MCF 10A (cell line): ENCODE measurements around the gene LHX6. TPM values are rescaled to one million over a fixed set of nuclear protein-coding genes. Genes with fewer than 3 reads are reported as not detected.

Experiments used
- BruUV-seq: library from RNA; stranded (reverse); fragments of 400-500 nt; replicated peaks from 2 replicates; lab custom pipeline; 2021; lab: Mats Ljungman, UMichigan
- CTCF ChIA-PET: fragments of 300-600 bp; sonication (Branson Sonifier 250); formaldehyde crosslinking; extraction: SDS; loops from one replicate; lab custom pipeline; 2021; ENCODE audit warnings: antibody characterized with exemption, inconsistent platforms; lab: Yijun Ruan, JAX
- POLR2A ChIA-PET: fragments of 300-600, 350-650 bp; sonication (Branson Sonifier 250); formaldehyde crosslinking; extraction: SDS; loops from one replicate; lab custom pipeline; 2020; ENCODE audit warnings: antibody characterized with exemption, inconsistent platforms; lab: Yijun Ruan, JAX
- DNase-seq: peaks from one replicate; pipeline ENCODE4 v3.0.0-alpha.2; 2018; ENCODE audit not compliant: unreplicated experiment
- H3K27ac Mint-ChIP-seq: one replicate; pipeline ENCODE4 v1.8.0; 2022; ENCODE audit warnings: mild to moderate bottlenecking, low read depth, mixed read lengths; ENCODE audit not compliant: unreplicated experiment
- H3K27me3 Mint-ChIP-seq: one replicate; pipeline ENCODE4 v1.8.0; 2022; ENCODE audit warnings: mixed read lengths; ENCODE audit not compliant: insufficient read depth, unreplicated experiment
- H3K36me3 Mint-ChIP-seq: one replicate; pipeline ENCODE4 v1.8.0; 2022; ENCODE audit warnings: mild to moderate bottlenecking, moderate library complexity, mixed read lengths; ENCODE audit not compliant: insufficient read depth, unreplicated experiment
- H3K4me1 Mint-ChIP-seq: one replicate; pipeline ENCODE4 v1.8.0; 2022; ENCODE audit warnings: mixed read lengths; ENCODE audit not compliant: insufficient read depth, unreplicated experiment
- H3K4me3 Mint-ChIP-seq: one replicate; pipeline ENCODE4 v1.8.0; 2022; ENCODE audit warnings: mild to moderate bottlenecking, moderate library complexity, mixed read lengths; ENCODE audit not compliant: unreplicated experiment
- H3K9me3 Mint-ChIP-seq: one replicate; pipeline ENCODE4 v1.8.0; 2022; ENCODE audit warnings: mixed read lengths; ENCODE audit not compliant: unreplicated experiment
- intact Hi-C: fragments of 100-400 bp; cut with micrococcal nuclease; formaldehyde crosslinking; loops from 2 replicates; pipeline ENCODE4 v1.14.1; 2022
- total RNA-seq: library from RNA; stranded (reverse); gene quantifications from 2 replicates; pipeline ENCODE4 v1.2.3, GENCODE V29; 2022
- TF ChIP-seq, protein P1 (sequence below): fragments of 200-600 bp; IDR thresholded peaks from one replicate; pipeline ENCODE4 v1.8.0; 2022; ENCODE audit warnings: antibody characterized with exemption, mild to moderate bottlenecking; ENCODE audit not compliant: unreplicated experiment

Gene LHX6
- total RNA-seq, 1 experiment from 2014 or later = 0.26 TPM

DNA sequence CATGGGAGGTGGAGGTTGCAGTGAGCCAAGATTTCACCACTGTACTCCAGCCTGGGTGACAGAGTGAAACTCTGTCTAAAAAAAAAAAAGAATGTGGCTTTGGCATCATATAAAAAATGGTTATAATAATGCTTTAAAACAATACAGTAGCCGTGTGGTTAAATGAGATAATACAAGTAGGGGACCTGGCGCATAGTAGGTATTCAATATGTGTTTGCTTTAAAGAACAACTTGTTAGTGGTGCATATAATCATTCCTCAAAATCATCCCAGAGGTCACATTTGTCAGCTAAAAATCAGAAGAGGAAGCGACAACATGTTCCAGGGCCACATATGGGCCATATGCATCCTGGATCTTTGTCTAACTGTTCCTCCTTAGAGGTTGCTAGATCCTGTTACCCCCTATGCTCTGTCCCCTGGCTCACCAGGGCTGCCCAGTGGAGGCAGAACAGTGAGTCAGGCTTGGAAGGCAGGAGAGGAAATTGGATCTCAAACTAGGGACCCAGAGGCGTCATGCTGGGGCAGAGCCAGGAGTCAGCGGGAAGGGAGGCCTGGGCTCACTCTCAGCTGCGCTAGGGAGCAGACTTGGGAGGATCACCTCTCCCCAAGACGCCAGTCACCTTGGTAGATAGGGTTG is 27.7 kb downstream of the LHX6 start:
- CTCF ChIA-PET = interaction anchor here (0.6 kb wide), 1 partner anchor 73 kb away, joined by 3 read pairs; no protein-coding TSS in a partner anchor
- Mint-ChIP-seq H3K27ac (no peak overlapping the region), H3K36me3 (no peaks in the 10 kb centered on the region), H3K4me3 (no peak overlapping the region), H3K4me1 (no peaks in the 10 kb centered on the region), H3K9me3 (no peaks in the 10 kb centered on the region), H3K27me3 (peaks cover 14% of the 10 kb centered on the region)
- BruUV-seq = no TSS peak
- peak; percentile 19 for DNase-seq
- POLR2A ChIA-PET = no interaction called here
- intact Hi-C loops = no loop called here
- TF ChIP-seq, protein P1, sequence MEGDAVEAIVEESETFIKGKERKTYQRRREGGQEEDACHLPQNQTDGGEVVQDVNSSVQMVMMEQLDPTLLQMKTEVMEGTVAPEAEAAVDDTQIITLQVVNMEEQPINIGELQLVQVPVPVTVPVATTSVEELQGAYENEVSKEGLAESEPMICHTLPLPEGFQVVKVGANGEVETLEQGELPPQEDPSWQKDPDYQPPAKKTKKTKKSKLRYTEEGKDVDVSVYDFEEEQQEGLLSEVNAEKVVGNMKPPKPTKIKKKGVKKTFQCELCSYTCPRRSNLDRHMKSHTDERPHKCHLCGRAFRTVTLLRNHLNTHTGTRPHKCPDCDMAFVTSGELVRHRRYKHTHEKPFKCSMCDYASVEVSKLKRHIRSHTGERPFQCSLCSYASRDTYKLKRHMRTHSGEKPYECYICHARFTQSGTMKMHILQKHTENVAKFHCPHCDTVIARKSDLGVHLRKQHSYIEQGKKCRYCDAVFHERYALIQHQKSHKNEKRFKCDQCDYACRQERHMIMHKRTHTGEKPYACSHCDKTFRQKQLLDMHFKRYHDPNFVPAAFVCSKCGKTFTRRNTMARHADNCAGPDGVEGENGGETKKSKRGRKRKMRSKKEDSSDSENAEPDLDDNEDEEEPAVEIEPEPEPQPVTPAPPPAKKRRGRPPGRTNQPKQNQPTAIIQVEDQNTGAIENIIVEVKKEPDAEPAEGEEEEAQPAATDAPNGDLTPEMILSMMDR = no peak

DNA sequence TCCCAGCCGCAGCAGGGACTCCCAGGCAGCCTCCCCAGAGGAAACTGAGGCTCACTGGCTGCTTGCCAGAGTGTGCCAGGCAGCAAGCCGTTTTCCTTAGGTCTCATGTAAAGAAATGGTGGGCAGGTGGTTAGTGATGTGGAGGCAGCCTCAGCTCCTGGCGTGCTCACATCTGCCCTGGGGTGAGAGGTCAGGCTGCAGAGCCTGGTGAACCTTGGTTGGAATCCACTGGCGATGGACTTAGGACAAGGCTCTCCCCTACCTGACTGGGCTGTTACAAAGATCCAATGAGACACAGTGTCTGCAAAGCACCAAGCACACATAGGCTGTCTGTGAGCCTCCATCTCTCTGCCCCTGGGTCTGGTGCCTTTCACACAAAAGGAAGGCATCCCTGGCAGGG is 30.9 kb downstream of the LHX6 start:
- intact Hi-C loops = no loop called here
- no peaks in the 10 kb centered on the region for H3K4me1 Mint-ChIP-seq
- no peak for DNase-seq
- TF ChIP-seq, protein P1 = no peak
- BruUV-seq = no TSS peak
- H3K4me3 Mint-ChIP-seq = no peak overlapping the region
- ChIA-PET POLR2A (no interaction called here), CTCF (interaction anchor here (0.5 kb wide), 1 partner anchor 161 kb away, joined by 3 read pairs; no protein-coding TSS in a partner anchor)
- H3K27me3 Mint-ChIP-seq = peaks cover 14% of the 10 kb centered on the region
- no peaks in the 10 kb centered on the region for H3K9me3 Mint-ChIP-seq
- no peak overlapping the region for H3K27ac Mint-ChIP-seq
- no peaks in the 10 kb centered on the region for H3K36me3 Mint-ChIP-seq

DNA sequence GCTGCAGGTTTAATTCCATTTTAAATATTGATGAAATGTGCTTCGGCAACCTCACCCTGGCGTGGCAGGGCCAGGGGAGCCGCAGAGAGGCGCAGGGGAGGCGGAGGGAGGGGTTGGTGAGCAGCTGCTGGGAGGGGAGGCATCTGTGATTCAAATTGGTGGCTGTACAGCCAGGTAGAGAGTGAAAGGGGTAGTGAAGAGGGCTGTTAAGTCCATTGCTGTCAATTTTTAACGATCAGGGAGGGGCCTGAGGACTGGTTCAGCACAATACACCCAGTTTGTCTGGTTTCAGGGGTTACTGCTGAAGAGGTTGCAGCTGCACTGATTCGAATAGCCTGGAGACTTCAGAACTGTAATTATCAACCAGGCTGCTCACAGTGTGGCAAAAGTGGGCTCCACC is 31.3 kb downstream of the LHX6 start:
- H3K4me1 Mint-ChIP-seq = no peaks in the 10 kb centered on the region
- POLR2A ChIA-PET = no interaction called here

DNA sequence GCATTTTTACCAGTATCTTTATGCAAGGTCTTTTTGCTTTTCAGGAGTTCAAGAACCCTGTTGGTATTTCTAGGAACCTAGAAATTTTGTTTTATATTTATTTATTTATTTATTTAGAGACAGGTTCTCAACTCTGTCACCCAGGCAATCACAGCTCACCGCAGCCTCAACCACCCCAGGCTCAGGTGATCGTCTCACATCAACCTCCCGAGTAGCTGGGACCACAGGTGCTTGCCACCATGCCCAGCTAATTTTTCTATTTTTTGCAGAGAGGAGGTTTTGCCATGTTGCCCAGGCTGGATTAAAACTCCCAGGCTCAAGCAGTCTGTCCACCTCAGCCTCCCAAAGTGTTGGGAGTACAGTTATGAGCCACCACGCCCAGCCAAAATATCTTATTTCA is 32.9 kb downstream of the LHX6 start:
- no peaks in the 10 kb centered on the region for H3K9me3 Mint-ChIP-seq
- POLR2A ChIA-PET = no interaction called here
- DNase-seq = no peak
- BruUV-seq = no TSS peak
- no peak overlapping the region for H3K4me3 Mint-ChIP-seq
- H3K27ac Mint-ChIP-seq = no peak overlapping the region
- H3K4me1 Mint-ChIP-seq = no peaks in the 10 kb centered on the region
- CTCF ChIA-PET = interaction anchor here (1.4 kb wide), 1 partner anchor 74 kb away, joined by 5 read pairs; no protein-coding TSS in a partner anchor
- H3K27me3 Mint-ChIP-seq = peaks cover 14% of the 10 kb centered on the region
- intact Hi-C loops = no loop called here
- TF ChIP-seq, protein P1 = no peak
- no peaks in the 10 kb centered on the region for H3K36me3 Mint-ChIP-seq

More for the DNA sequence above, 31.3 kb downstream of the LHX6 start:
- Mint-ChIP-seq H3K27ac (no peak overlapping the region), H3K4me3 (no peak overlapping the region), H3K27me3 (peaks cover 14% of the 10 kb centered on the region), H3K9me3 (no peaks in the 10 kb centered on the region), H3K36me3 (no peaks in the 10 kb centered on the region)
- no peak for DNase-seq
- TF ChIP-seq, protein P1 = no peak
- CTCF ChIA-PET = no interaction called here
- no TSS peak for BruUV-seq
- intact Hi-C loops = no loop called here
